ENCODE measurements around the gene CRELD2. TPM values are rescaled to one million over a fixed set of nuclear protein-coding genes. Genes with fewer than 3 reads are reported as not detected.

CRELD2 gene
- total and polyA plus RNA-seq, 2 of the 13 experiments (the other 11 are each of a cell fraction or from before 2014, with no cell fraction given), result 17.2 to 44.7 TPM

GRCh38 chr22:49948958-49949913 lies 30.8 kb downstream of the CRELD2 start (continued):
- TF ChIP-seq ZNF34 (CRISPR knock-in tag; IDR thresholded peaks at IDR 0.05; ENCODE audit: borderline replicate concordance), result 0 out of 2 replicates have a peak, but pooled peaks have one; percentile 61
- peak; percentile 68 for TF ChIP-seq SKIL (CRISPR knock-in tag; IDR thresholded peaks at IDR 0.05; ENCODE audit: borderline replicate concordance)
- TF ChIP-seq MLXIP (CRISPR knock-in tag; IDR thresholded peaks at IDR 0.05; ENCODE audit: borderline replicate concordance), result 0 out of 2 replicates have a peak, but pooled peaks have one; percentile 42
- TF ChIP-seq ZNF580 (CRISPR knock-in tag; IDR thresholded peaks at IDR 0.05; ENCODE audit: borderline replicate concordance, low read depth), result peak; percentile 74
- TF ChIP-seq ZNF234 (CRISPR knock-in tag; conservative IDR thresholded peaks at IDR 0.05), result no peak
- TF ChIP-seq ZNF354B (CRISPR knock-in tag; IDR thresholded peaks at IDR 0.05), result no peak
- TF ChIP-seq SUZ12 (IDR thresholded peaks at IDR 0.05; ENCODE audit: low read depth, low read length), result no peak
- peak; percentile 28; the same call in 1 of the 2 replicates for TF ChIP-seq ZBTB7A (CRISPR knock-in tag; IDR thresholded peaks at IDR 0.05)
- peak; percentile 31 for TF ChIP-seq PHF5A (CRISPR knock-in tag; IDR thresholded peaks at IDR 0.05; ENCODE audit: low read depth, unreplicated experiment)
- TF ChIP-seq TBX2 (CRISPR knock-in tag; IDR thresholded peaks at IDR 0.05; ENCODE audit: borderline replicate concordance), result peak; percentile 72; the same call in 1 of the 2 replicates
- TF ChIP-seq MTF2 (CRISPR knock-in tag; IDR thresholded peaks at IDR 0.05; ENCODE audit: borderline replicate concordance), result peak; percentile 75; the same call in 1 of the 2 replicates
- peak; percentile 77 for TF ChIP-seq DMAP1 (CRISPR knock-in tag; IDR thresholded peaks at IDR 0.05)
- peak; percentile 52; the same call in 1 of the 2 replicates for TF ChIP-seq MIER3 (CRISPR knock-in tag; IDR thresholded peaks at IDR 0.05; ENCODE audit: borderline replicate concordance)
- TF ChIP-seq ZNF232 (CRISPR knock-in tag; IDR thresholded peaks at IDR 0.05; ENCODE audit: borderline replicate concordance), result peak; percentile 62
- peak; percentile 57; the same call in 1 of the 2 replicates for TF ChIP-seq ZNF331 (CRISPR knock-in tag; IDR thresholded peaks at IDR 0.05)
- TF ChIP-seq MNT (IDR thresholded peaks at IDR 0.05), result no peak
- TF ChIP-seq RCOR2 (CRISPR knock-in tag; IDR thresholded peaks at IDR 0.05), result 0 out of 2 replicates have a peak, but pooled peaks have one; percentile 26
- peak; percentile 95 for TF ChIP-seq ZNF296 (CRISPR knock-in tag; conservative IDR thresholded peaks at IDR 0.05)
- no peak for TF ChIP-seq KDM1A (CRISPR knock-in tag; IDR thresholded peaks at IDR 0.05)
- peak; percentile 65 for TF ChIP-seq BRD4 (CRISPR knock-in tag; IDR thresholded peaks at IDR 0.05)
- TF ChIP-seq ZBTB1 (CRISPR knock-in tag; IDR thresholded peaks at IDR 0.05; ENCODE audit: borderline replicate concordance), result no peak

All from HepG2 (cell line).